HG03135 (cell line): ENCODE measurements around the gene SLC26A11.
"Not testable (repeated sequence)": the region's sequence is repeated elsewhere in the genome, so short reads cannot be mapped to it uniquely, and the experiment has no call there.

Experiments used
- ATAC-seq: cut with Tn5 transposase; IDR thresholded peaks from one replicate; pipeline ENCODE4 v1.9.1; 2021; ENCODE audit warnings: mild to moderate bottlenecking, moderate library complexity; ENCODE audit not compliant: unreplicated experiment

Gene SLC26A11

DNA sequence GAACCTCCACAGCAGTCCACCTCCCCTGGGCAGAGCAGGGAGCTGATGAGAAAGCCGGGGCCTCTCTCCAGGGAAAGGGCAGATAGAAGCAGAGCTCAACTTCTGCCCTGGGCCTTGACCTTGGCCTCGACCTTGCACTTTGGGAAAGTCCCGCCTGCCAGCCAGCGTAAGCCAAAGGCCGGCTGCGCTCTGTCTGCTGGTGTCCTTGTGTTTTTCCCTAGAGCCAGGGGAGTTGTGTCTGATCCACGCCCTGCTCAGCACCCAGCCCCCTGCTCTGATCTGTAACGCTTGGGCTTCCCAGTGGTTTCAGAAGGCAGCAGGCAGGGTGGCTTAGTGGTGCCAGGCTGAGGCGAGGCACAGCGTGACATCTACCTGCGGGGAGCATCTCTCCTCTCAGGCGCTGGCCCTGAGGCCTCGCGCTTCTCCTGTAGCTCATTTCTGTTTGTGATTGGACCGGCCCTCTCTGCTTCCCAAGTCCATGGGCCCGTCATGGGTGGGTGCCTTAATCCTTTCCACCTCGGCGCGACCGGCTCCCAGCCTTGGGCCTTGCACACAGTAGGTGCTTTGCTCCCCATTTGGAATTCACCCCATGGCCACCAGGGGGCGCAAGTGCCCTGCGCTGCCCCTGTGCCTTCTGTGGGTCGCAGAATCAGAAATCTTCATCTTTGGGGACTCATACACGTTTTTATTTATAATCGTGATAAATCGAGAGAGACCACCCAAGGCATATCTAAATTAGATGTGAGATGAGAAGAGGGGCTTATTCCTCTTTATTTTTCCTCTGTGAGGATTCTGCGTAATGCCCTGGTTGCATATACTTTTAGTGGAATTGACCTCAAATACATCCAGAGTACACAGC is 24.3 kb upstream of the SLC26A11 start:
- no peak for ATAC-seq

DNA sequence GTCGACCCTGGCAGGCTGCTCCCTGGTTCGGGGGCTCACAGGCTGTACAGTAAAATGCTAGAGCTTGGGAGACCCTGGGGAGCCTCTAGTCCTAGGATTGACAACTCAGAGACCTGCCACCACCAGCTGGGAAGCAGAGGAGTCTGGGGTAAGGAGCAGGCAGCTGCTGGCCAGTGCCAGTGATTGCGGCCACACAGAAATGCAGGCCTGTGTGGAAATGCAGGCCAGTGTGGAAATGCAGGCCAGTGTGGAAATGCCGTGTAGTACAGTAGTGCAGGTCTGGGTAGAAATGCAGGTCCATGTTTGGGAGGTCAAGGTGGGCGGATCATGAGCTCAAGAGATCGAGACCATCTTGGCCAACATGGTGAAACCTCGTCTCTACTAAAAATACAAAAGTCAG is 23.6 kb upstream of the SLC26A11 start:
- ATAC-seq: no peak

DNA sequence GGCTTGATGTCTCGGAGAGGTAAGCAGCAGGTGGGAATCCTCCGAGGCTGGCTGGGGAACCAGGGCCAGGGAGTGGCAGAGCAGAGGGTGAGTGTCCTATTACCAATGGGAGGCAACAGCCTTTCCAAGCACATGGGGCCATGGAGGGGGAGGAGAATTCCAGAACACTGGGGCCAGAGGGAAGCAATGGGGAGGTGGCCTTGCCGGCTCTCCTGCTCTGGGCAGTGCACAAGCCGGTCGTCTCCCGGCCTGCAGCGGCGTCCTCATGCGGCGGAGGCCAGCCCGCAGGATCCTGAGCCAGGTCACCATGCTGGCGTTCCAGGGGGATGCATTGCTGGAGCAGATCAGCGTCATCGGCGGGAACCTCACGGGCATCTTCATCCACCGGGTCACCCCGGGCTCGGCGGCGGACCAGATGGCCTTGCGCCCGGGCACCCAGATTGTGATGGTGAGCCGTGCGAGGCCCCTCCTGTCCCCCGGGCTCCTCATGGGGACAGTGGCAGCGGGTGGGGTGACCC is 22.0 kb upstream of the SLC26A11 start:
- no peak for ATAC-seq

DNA sequence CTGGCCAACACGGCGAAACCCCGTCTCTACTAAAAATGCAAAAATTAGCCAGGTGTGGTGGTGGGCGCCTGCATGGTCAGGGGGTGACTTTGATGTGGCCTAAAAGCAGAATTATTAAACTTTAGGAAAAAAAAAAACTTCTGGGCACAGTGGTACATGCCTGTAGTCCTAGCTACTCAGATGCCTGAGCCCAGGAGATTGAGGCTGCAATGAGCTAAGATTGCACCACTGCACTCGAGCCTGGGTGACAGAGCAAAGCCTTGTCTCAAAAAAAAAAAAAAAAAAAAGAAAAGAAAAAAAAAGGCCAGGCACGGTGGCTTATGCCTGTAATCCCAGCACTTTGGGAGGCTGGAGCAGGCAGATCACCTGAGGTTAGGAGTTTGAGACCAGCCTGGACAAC is 20.9 kb upstream of the SLC26A11 start:
- not testable (repeated sequence) for ATAC-seq

DNA sequence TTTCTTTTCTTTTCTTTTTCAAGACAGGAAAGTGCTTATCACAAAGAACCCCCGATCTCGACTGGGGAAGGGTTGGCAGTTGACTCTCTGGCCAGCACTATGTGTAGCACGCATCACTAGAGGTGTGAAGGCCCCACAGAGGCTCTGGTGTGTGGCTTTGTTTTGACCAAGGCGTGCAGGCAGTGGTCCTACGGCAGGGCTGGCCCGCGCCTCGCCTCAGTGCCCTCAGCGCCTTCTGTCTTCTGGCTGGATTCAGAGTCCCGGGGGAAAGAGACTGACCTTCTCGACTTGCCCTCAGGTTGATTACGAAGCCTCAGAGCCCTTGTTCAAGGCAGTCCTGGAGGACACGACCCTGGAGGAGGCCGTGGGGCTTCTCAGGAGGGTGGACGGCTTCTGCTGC is 18.8 kb upstream of the SLC26A11 start:
- ATAC-seq: no peak

DNA sequence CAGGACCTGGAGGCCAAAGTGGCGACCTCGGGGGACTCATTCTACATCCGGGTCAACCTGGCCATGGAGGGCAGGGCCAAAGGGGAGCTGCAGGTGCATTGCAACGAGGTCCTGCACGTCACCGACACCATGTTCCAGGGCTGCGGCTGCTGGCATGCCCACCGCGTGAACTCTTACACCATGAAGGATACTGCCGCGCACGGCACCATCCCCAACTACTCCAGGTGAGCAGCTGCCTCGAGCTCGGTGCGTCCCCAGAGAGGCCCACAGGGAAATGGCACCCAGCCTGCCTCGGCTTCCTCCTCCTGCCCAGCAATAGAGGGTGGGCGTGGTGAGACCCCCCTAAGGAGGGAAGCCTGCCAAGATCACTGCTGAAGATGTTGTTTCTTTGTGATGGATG is 18.0 kb upstream of the SLC26A11 start:
- no peak for ATAC-seq

- ATAC-seq: no peak
Observed at GRCh38 chr17:80203471-80203963, 16.7 kb upstream of the SLC26A11 start.

GRCh38 chr17:80204626-80205468 is 15.4 kb upstream of the SLC26A11 start:
- ATAC-seq: no peak

DNA sequence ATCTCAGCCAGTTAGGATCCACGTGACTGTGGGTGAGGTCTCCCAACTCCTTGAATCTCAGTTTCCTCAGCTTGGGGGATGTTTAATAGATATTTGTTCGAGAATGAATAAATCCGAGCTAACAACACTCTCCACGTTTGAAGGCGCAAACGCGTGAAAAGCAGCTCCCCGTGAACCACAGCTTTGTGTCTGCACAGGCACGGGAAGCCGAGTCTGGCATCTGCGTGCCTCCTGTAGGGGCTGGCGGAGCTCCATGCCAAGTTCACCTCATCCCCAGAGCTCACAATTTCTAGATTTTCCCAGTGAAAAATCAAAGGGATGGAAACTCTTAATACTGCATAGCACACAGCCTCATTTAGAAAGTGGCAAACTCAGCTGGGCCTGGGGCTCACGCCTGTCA is 14.4 kb upstream of the SLC26A11 start:
- no peak for ATAC-seq

DNA sequence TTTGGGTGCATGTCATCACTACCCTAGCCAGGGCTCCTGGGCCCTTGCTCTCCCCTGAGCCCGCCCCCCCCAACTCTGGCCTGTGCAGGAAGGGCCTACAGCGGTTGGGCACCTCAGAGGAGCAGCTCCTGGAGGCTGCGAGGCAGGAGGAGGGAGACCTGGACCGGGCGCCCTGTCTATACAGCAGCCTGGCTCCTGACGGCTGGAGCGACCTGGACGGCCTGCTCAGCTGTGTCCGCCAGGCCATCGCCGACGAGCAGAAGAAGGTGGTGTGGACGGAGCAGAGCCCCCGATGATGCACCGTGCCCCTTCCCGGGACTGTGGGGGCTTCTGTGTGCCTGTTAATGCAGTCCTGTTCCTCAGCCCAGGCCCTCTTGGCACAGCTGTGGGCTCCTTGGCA is 12.2 kb upstream of the SLC26A11 start:
- ATAC-seq: no peak

GRCh38 chr17:80209765-80210164 is 10.5 kb upstream of the SLC26A11 start:
- no peak for ATAC-seq

GRCh38 chr17:80210348-80211108 is 9.7 kb upstream of the SLC26A11 start:
- no peak for ATAC-seq

- no peak for ATAC-seq
Observed at GRCh38 chr17:80212109-80212508, 8.1 kb upstream of the SLC26A11 start.

DNA sequence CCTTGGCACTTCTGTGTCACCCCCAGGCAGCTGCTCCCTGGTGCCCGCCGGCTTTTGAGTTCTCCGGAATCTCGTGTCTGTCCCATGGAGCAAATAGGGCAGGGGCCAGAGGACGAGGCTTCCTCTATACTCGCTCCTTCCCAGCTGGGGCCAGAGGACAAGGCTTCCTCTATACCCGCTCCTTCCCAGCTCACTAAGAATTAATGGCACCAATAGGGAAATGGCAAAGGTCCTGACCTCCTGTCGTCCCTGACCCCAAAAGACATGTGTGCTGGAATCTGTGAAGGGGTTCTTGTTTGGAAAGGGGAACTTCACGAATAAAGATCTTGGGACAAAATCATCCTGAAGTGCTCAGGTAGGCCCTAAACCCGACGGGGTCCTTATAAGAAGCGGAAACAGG is 7.7 kb upstream of the SLC26A11 start:
- ATAC-seq: no peak

GRCh38 chr17:80212962-80213642 is 7.1 kb upstream of the SLC26A11 start:
- no peak for ATAC-seq

- ATAC-seq: no peak
Observed at GRCh38 chr17:80213643-80213975, 6.6 kb upstream of the SLC26A11 start.

DNA sequence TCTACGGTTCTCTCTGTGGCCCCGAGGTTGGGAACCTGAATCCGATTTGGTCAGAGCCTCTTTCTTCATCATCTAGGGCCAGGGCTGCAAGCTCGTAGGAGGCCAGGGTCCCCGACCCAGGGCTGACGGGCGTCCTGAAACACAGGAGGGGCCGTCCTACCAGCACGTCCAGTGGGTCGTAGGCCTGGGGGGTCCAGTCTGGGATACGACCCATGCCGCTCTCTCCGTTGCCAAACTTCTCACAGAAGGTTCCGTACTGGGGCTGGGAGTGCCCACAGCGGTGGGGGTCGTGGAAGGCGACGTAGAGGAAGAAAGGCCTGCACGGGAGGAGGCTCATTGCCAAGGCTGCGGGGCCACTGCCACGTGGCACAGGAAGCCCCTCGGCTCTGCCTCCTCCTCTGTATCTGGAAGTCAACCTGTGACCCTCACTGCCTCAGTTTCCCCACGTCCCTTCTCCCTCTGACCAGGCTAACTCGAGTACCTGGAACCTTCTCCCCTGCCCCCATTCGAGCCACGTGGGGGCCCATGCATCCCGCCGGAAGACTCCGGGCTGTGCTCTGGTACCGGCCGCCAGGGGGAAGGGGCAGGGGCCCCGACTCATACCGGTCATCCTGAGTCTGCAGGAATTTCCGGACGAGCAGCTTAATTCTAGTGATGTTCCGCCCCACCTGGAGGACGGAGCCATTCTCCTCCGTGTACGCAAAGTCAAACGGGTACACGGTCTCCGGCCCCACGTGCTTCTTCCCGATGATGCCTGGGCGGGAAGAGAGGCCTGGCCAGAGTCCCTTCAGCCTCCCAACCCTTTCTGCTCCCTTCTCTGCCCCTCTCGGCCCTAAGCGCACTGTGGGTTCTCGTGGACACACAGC is 6.0 kb upstream of the SLC26A11 start:
- no peak for ATAC-seq

- ATAC-seq: no peak
Observed at GRCh38 chr17:80214878-80215210, 5.4 kb upstream of the SLC26A11 start.
